Limb (tissue), 2 donors: Measurements from ENCODE around the gene PSD4.
A peak's percentile ranks its signal among the peaks of the same experiment; 100 is the strongest.
"Not testable (repeated sequence)": the region's sequence is repeated elsewhere in the genome, so short reads cannot be mapped to it uniquely, and the experiment has no call there.

ENCODE experiments used
- DNase-seq, 2 donors: peaks; one replicate each; pipeline ENCODE4 v3.0.0-alpha.2; 2016; ENCODE audit errors: extremely low spot score in 2 of 2

The PSD4 gene

DNA sequence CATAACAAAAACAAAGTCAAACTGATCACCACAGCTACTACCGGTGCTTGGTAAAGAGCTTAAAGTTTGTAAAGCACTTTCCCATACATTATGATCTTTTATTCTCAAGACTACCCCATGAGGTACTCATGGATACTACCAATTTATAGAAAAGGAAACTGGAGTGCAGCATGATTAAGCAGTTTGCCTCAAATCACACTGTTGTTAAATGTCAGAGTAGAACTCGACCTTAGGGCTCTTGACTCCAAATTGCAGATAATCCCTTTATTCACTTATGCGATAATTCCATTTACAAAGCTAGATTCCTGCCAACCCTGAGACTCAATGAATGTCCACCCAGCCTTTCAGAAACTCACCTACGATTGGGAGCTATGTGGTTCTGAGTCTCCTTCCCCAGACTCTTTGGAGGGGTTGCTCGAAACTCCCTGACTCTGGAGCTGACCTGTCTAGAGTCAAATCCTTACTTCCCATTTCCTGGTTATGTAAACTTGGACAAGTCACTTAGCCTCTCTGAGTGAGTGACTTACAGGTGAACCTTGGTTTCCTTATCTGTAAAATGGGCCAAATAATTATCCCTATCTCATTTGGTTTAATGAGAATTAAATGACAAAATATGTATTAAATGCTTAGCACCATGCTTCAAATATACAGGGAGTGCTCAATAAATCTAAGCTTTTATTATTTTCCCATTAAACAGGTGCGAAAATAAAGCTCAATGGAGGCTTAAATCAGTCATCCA is 47.4 kb downstream of the PSD4 start:
- no peak for DNase-seq

DNA sequence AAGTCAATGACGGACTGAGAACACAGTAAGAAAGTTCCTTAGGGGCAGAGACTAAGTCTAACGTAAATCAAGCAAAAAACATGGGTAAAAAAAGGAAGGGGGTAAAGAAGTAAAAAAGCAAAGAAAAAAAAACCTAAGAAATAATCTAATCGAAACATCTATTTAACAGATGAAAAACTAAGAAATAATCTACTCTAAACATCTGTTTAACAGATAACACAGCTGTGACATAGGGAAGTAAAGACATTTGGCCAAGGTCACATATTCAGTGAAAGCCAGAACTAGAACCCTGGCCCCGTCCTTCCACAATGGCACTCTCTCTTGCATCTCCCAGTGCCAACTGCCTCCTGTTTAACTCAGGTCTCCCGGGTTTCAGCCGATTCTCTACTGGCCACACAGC is 48.1 kb downstream of the PSD4 start:
- DNase-seq = no peak

DNA sequence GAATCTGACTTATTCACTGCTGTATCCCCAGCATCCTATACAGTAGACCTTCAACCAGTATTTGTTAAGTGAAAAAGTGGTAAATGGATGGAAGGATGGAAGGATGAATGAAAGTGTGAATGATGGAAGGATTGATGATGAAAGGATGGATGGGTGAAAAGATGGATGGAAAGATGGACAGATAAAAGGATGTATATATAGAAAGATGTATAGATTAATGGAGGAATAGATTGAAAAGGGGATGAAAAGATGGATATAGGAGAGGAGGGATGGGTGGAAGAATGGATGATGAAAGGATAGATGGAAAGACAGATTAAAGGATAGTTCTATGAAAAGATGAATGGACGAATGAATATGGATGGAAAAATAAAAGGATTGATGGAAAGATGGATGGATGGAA is 50.0 kb downstream of the PSD4 start:
- DNase-seq = no peak

DNA sequence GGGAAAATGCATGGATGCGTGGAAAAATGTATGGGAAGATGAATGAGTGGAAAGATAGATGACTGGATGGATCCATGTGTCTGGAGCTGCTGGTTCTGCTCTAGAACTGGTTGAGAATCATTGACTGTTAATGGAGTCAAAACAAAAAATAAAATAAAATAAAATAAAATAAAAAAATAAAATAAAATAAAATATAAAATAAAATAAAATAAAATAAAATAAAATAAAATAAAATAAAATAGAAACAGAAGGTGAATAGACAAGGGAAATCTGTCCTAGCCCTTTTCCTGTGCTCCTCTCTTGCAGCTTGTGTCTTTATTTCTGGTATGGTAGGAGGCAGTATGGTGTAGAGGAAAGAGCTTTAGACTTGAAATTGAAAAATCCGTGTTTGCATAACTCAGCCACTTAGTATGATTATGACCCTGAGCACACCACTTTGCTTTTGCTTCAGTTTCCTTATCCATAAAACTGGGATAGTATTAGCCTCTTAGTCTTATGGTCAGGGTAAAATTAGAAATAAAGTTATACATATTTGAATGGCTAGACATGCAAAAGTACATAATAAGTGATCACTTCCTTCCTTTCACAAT is 51.0 kb downstream of the PSD4 start:
- no peak for DNase-seq

DNA sequence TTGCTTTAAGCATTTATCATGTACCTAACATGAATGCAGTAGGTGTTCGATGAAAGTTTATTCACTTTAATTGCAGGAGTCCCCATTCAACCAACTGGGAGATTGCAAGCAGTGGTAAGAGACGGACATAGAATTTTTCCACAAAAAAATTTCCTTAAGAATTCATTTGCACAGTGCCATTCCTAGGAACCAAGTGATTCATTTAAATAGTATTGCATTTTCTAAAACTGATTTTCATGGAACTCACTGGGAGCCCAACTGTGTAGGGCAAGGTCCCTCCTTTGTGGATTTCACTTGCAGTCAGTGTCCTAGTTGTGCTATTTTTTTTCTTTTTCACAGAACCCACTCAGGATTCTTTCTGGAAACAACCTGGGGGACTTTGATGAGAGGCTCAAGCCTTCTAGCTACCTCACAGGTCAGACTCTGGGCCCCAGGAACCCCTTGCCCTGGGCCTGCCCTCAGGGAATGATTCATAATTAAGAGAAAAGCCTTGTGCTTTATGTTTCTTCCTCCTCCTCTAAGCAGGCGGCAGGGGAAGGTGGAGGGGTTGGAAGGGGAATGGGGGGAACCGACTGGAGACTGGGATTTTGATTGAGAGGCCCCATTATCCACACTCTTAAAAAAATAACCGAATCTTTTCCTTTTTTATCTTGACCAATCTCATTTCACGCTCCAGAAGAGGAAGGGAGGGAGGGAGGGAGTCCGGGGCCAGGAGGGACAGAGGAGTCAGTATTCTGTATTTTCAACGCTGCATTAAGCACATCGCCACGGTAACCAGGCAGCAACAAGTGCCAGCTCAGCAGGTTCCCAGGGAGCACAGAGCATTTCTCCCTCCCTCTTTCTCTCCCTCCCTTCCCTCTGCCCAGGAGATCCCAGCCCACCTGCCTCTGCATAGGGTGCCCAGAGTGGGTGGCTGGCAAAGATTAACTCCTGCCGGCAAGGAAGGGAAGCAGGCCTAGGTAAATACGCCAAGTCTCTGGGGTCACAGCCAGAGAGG is 51.8 kb downstream of the PSD4 start:
- DNase-seq = peak in 1 of 2 donors; percentile 75

DNA sequence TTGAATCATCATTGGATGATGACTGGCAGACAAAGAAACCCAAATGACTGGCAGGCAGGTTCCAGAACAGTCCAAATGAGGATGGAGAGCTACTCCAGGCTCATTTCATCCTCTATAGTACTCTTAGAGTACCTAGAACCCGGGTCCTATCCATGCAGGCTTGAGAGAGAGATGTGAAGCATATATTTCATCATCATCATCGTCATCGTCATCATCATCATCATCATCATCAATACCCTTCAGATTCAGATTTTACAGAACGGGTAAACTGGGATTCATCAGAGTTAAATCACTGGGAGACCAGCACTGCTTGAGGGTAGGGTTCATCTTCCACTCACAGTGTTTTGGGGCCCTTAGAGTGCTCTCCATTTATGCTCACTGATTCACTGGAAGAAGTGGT is 52.7 kb downstream of the PSD4 start:
- no peak for DNase-seq

DNA sequence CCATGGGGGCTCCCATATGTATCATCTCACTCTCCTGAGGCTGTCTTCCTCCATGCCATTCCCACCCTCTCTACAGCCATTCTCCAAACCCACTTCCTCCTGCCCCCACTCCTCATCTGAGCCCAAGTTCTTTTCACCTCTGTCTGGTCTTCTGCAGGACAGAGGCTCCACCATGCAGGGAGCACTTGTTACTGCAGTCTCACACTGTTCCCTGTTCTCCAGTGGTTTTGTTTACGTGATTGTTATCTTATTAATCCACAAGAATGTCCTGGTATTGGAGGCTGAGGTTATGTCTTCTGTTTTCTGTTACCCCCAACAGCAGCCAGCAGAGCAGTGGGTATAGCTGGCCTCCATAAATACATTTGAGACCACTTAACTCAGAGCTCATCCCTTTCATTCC is 53.5 kb downstream of the PSD4 start:
- DNase-seq = no peak

DNA sequence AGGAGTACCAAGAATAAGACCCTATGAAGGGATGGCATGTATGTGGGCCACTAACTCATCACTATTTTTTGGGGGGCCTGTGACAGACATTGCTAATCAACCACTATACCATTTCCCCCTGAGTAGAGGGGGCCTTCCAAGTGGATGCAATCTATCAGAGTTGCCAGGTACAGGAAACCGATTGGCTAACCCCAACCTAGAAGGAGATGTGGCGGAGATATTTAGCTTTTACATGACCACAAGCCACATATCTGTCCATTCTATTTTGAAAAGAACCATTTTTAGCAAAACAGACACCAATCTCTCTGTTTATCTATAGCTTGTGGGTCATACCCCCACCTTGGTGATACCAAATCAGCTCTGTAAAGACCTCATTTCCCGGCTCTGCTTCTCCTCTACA is 53.9 kb downstream of the PSD4 start:
- no peak for DNase-seq

DNA sequence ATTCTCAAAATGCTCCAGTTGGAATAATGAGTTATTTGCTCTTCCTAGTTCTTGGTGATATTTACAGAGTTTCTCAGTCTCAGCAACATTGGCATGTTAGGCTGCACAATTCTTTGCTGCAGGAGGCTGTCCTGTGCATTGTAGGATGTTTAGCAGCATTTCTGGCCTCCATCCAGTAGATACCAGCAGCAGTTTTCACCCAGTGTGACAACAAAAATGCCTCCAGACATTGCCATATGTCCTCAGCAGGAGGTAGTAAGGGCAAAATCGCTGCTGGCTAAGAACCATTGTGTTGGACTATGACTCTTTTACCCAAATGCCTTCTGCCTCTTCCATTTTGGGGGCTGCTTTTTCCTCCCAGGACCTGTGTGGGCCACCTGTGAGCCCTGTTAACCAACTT is 54.6 kb downstream of the PSD4 start:
- no peak for DNase-seq

DNA sequence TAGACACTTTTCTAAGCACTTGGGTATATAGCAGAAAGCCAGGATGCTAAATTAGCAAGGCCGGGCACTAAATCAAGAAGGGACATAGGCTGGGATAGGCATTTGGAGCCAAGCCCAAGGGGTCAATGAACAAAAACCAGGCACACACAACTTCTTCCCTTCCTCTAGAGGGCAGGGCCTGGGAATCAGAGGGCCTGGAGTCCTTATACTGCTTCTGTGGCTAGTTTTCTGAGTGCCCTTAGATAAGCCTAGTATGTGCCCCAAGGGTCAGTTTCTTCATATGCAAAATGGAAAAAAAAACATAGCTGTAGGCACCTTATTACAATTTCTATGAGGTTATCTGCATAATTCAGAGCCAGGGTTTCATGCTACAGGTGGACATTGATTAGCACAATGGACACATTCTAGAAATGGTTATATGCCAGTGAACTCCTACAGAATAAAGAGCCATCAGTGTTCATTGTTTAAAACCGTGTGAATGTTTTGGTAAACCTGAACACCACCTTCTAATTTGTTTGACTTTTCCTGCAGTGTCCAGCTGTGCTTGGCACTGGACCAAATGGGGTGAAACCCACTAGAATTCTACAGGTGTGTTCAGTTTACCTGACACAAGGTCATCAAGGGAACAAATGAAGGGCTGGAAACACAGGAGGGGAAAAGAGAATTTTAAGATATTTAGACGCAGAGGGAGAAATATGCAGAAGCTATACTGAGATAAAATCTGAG is 55.4 kb downstream of the PSD4 start:
- DNase-seq = no peak

DNA sequence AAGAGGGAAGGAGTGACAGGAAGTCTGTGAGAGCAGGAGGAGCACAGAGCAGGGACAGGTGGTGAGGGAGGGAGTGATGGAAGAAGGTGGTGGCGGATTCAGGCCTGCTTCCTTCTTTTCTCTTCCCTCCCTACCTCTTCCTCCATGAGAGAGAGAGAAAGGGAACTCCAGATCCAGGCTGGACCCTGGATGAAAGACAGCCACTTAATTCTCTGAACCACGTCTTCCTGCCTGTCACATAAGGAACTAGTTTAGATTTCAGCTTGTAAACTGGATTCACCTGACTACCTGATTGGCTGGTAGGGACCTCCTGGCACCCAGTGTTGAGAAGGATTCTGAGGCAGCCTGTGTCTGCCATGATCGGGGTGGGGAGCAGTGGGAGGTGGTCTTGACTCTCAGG is 56.0 kb downstream of the PSD4 start:
- no peak for DNase-seq

DNA sequence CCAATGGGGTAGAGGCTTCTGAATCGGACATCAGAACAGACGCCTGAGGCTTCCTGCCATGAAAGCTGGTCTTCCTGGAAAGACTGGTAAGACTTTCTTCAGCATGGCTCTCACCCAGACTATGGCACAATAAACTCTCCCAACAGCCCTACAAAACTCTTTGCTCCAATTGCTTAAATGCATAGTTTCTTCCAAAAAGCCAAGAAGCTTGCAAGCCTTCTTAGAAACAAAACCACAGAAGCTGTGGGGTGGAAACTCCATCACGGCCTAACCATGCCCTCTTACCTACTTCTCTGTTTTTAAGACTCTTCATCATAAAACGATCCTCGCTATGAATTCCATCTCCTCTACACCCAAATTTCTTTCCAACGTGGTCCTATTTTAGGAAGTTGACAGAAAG is 56.8 kb downstream of the PSD4 start:
- DNase-seq = no peak

DNA sequence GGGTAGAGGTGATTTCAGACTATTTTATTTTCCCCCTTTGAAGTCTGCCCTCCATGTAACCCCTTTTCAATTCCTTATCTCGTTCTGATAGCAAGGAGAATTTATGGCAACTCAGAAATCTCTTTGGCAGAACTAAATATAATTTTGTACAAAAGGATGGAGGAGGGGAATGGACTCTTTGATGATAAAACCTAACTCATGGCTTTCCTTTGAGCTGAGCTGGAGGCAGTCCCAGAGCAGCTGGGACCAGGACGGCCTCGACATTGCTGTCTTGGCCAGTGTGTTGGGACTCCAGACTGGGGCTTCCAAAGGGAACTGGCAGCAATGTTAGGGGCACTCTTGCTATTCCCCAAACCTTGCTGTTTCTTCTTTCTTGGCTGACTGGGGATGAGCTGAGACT is 57.3 kb downstream of the PSD4 start:
- DNase-seq = no peak

DNA sequence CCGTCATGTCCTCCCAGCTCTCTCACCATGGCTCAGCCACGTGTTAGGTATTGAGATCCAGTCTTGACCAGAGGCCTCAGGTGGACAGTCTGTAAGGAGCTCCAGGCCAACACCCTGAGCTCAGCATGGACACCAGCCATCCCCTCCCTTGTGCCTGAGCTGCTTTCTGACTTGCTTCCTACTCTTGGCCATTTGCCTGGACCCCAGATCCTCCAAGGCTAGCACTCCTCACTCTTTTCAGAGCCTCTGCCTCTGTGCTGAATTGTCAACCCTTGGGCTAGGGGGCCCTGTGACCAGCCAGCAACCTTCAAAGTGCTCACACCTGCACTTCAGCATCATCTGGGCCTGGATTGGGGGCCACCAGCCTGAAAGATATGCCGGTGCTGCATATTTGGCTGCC is 58.4 kb downstream of the PSD4 start:
- no peak for DNase-seq

DNA sequence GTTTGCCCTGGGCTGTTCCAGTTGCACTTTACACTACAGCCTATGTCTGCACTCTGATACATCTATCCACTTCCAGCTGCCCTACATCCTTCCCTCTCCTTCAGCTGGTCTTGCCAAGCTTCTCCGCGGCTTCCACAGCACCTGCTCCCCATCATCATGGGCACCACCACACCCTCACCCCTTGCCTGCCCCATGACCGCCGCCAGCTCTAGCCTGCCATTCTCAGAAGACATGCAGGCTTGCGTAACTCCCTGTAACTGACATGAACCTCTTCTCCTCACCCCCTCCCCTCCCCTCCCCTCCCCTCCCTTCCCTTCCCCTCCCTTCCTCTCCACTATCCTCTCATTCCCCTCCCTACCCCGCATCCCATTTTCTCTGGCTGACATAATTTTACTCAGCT is 59.0 kb downstream of the PSD4 start:
- DNase-seq = no peak

DNA sequence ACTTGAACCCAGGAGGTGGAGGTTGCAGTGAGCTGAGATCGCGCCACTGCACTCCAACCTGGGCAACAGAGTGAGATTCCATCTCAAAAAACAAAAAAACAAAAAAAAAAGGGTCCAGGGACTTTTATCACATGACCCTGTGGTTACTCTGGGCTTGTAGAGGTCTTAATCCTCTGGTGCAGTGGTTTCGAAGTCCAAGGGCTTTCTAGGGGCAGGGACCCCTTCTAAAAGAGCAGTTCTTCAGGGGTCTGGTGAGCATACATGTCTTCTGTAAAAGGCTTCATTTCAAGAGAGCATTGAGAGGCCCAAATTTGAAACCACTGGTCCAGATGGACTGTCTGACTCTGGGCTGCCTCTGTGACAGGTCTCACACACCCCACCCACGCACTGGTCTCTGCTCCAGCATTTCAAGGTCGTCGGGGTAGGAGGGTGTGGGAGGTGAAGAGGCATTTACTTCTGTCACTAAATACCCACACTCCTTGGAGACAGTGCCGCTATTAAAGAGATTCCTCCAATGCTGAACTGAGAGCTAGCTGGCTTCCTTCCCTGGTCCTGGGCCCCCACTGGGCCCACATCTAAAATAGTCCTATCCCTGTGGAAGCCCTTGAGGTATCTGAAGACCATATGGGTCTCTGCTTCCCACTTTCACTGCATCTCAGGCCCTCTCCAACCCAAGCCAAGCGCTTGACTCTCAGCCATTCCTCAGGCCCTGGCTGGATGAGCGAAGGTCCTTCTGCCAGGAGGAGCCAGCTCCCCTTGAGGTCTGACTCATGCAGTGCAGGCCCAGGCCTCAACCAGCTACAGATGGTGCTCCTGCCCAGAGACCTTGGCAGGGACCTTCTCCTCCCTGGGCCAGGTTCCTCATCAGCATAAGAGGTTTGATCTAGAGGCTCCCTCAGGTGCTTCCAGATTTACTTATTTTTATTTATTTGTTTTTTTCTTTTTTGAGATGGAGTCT is 60.1 kb downstream of the PSD4 start:
- DNase-seq = no peak

DNA sequence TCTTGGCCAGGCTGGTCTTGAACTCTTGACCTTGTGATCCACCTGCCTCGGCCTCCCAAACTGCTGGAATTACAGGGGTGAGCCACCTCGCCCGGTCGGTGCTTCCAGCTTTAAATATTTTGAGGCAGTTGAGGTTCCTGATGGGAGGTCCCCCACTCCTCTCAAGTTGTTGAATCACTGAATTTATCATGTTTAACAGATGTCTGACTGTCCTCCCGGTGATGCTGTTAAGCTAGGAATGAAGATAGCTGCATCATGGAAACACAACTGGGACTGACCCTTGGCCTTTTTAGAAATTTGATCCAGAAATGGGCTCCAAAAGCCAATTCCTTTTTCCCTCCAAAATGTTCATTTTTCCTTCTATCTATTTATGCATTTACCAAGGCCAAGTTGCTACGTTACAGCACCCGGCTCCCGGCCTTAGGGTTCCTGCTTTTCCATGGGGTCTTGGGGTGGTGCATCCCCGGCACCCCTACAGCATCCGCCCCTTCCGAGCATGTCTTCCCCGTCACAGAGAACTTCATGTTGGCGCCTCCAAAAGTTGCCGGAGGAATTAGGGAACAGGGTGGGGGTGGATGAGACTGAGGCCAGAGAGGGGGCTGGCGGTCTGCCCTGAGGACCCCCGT is 61.1 kb downstream of the PSD4 start:
- no peak for DNase-seq

DNA sequence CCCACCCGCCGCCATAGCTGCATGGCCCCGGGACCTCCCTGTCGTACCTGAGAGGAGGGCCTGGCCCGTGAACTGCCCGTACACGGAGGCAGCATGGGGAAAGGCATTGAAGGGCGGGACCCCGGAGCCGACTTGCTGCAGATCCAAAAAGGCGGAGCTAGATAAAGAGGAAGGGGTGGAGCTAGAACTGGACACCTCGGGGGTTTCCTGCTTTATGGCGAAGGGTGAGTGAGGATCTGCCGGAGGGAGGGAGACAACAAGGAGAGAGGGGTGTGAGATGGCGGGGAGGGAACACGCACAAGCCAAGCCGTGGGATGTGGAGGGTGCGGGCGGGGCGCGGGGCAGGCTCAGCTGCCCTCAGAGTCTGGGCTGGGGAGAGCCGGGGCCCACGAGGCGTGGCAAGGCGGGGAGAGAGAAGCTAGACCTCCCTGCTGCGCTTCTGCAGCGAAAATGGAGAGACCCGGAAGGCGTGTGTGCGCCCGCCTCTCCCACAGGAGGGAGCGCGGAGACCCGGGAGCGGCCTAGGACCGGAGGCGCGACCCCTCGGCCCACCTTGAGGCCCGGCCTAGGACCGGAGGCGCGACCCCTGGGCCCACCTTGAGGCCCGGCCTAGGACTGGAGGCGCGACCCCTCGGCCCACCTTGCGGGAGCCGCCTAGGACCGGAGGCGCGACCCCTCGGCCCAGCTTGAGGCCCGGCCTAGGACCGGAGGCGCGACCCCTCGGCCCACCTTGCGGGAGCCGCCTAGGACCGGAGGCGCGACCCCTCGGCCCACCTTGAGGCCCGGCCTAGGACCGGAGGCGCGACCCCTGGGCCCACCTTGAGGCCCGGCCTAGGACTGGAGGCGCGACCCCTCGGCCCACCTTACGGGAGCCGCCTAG is 61.8 kb downstream of the PSD4 start:
- DNase-seq = not testable (repeated sequence)
